Fibroblast of lung (primary cell): ENCODE measurements around the gene CDRT4.

Source experiments
- CTCF ChIP-seq, 2 donors: IDR thresholded peaks in 1 of 2; conservative IDR thresholded peaks in 1 of 2; 1 replicate in 1 of 2; 2 replicates in 1 of 2; pipeline ENCODE4 v1.5.1; 2011 to 2012; ENCODE audit warnings: low read length in 2 of 2, control low read depth in 1 of 2, inconsistent platforms in 1 of 2, low read depth in 1 of 2, mild to moderate bottlenecking in 1 of 2
- EZH2 ChIP-seq: IDR thresholded peaks from 2 replicates; pipeline ENCODE4 v1.5.1; 2012; ENCODE audit warnings: low read length, control low read depth, mild to moderate bottlenecking; ENCODE audit errors: missing control alignments

GRCh38 chr17:15475631-15476354, 8.4 kb upstream of the CDRT4 start:
- no peak for TF ChIP-seq EZH2
- TF ChIP-seq CTCF (conservative IDR thresholded peaks at IDR 0.05 in 1 of 2, IDR thresholded peaks at IDR 0.05 in 1 of 2; ENCODE audit: low read depth in 1 of 2, low read length in 2 of 2) = no peak
